IPS-18a (cell line): Measurements from ENCODE around the gene ZBTB37.

Experiments used
- H3K27ac ChIP-seq: one replicate; pipeline ENCODE4 v1.5.1; 2013; ENCODE audit warnings: low read length
- H3K27me3 ChIP-seq: one replicate; pipeline ENCODE4 v1.6.1; 2013; ENCODE audit warnings: mild to moderate bottlenecking, low read length; ENCODE audit not compliant: control insufficient read depth, insufficient read depth
- H3K36me3 ChIP-seq: one replicate; pipeline ENCODE4 v1.6.1; 2013; ENCODE audit warnings: low read depth, low read length; ENCODE audit not compliant: control insufficient read depth
- H3K4me1 ChIP-seq: one replicate; pipeline ENCODE4 v1.6.1; 2013; ENCODE audit warnings: low read depth, low read length; ENCODE audit not compliant: control insufficient read depth
- H3K4me3 ChIP-seq: one replicate; pipeline ENCODE4 v1.5.1; 2013; ENCODE audit warnings: low read length
- H3K9ac ChIP-seq: one replicate; pipeline ENCODE4 v1.6.1; 2013; ENCODE audit warnings: mild to moderate bottlenecking, low read length, moderate library complexity
- H3K9me3 ChIP-seq: one replicate; pipeline ENCODE4 v1.6.1; 2013; ENCODE audit warnings: low read depth, low read length; ENCODE audit not compliant: control insufficient read depth

ZBTB37 gene

GRCh38 chr1:173868266-173869020, at the start of gene ZBTB37:
ZBTB37 (plus strand) TSS chr1:173868380; CDS start chr1:173870226, 1,846 bp downstream.
- H3K9me3 ChIP-seq, result peaks cover 4% of the 10 kb centered on the region
- peaks cover 15% of the 10 kb centered on the region for H3K4me1 ChIP-seq
- H3K9ac ChIP-seq, result peak within 1 kb of the TSS; percentile 99
- H3K36me3 ChIP-seq, result peaks cover 53% of the 10 kb centered on the region
- peak within 1 kb of the TSS; percentile 94 for H3K27ac ChIP-seq
- peak within 1 kb of the TSS; percentile 100 for H3K4me3 ChIP-seq
- H3K27me3 ChIP-seq, result no peaks in the 10 kb centered on the region

- no peak overlapping the region for H3K9ac ChIP-seq
- H3K27ac ChIP-seq, result no peak overlapping the region
- peaks cover 6% of the 10 kb centered on the region for H3K4me1 ChIP-seq
- H3K27me3 ChIP-seq, result no peaks in the 10 kb centered on the region
- H3K4me3 ChIP-seq, result no peak overlapping the region
- no peaks in the 10 kb centered on the region for H3K9me3 ChIP-seq
- peaks cover 12% of the 10 kb centered on the region for H3K36me3 ChIP-seq
Observed at GRCh38 chr1:173818459-173818858, 49.7 kb upstream of the ZBTB37 start.

- H3K4me1 ChIP-seq, result peaks cover 6% of the 10 kb centered on the region
- H3K9me3 ChIP-seq, result no peaks in the 10 kb centered on the region
- no peak overlapping the region for H3K9ac ChIP-seq
- H3K4me3 ChIP-seq, result no peak overlapping the region
- peaks cover 12% of the 10 kb centered on the region for H3K36me3 ChIP-seq
- H3K27ac ChIP-seq, result no peak overlapping the region
- no peaks in the 10 kb centered on the region for H3K27me3 ChIP-seq
Observed at GRCh38 chr1:173821680-173822079, 46.5 kb upstream of the ZBTB37 start.

GRCh38 chr1:173823781-173824314, 44.3 kb upstream of the ZBTB37 start:
- Histone ChIP-seq H3K4me3 (peak overlapping the region; percentile 97), H3K9ac (peak overlapping the region; percentile 97), H3K9me3 (no peaks in the 10 kb centered on the region), H3K27me3 (no peaks in the 10 kb centered on the region), H3K36me3 (peaks cover 5% of the 10 kb centered on the region), H3K4me1 (peaks cover 6% of the 10 kb centered on the region), H3K27ac (peak overlapping the region; percentile 81)

GRCh38 chr1:173824315-173825081, 43.7 kb upstream of the ZBTB37 start, which contains the start of the genes CENPL and DARS2:
CENPL (minus strand) TSS chr1:173824883; CDS start chr1:173811299, 13,584 bp downstream.
DARS2 (plus strand) TSS chr1:173824673; CDS start chr1:173825230, 557 bp downstream.
- peaks cover 5% of the 10 kb centered on the region for H3K36me3 ChIP-seq
- no peaks in the 10 kb centered on the region for H3K27me3 ChIP-seq
- peak within 1 kb of the TSS; percentile 97 for H3K4me3 ChIP-seq
- H3K4me1 ChIP-seq, result peaks cover 6% of the 10 kb centered on the region
- peak within 1 kb of the TSS; percentile 97 for H3K9ac ChIP-seq
- no peaks in the 10 kb centered on the region for H3K9me3 ChIP-seq
- peak within 1 kb of the TSS; percentile 90 for H3K27ac ChIP-seq

GRCh38 chr1:173827611-173828010, 40.6 kb upstream of the ZBTB37 start:
- H3K9me3 ChIP-seq, result no peaks in the 10 kb centered on the region
- H3K36me3 ChIP-seq, result peaks cover 11% of the 10 kb centered on the region
- H3K27me3 ChIP-seq, result no peaks in the 10 kb centered on the region
- H3K4me3 ChIP-seq, result no peak overlapping the region
- H3K4me1 ChIP-seq, result peaks cover 6% of the 10 kb centered on the region
- H3K27ac ChIP-seq, result no peak overlapping the region
- H3K9ac ChIP-seq, result no peak overlapping the region

GRCh38 chr1:173832748-173833147, 35.4 kb upstream of the ZBTB37 start:
- Histone ChIP-seq H3K4me1 (no peaks in the 10 kb centered on the region), H3K27me3 (no peaks in the 10 kb centered on the region), H3K9ac (no peak overlapping the region), H3K36me3 (peaks cover 34% of the 10 kb centered on the region), H3K27ac (no peak overlapping the region), H3K9me3 (no peaks in the 10 kb centered on the region), H3K4me3 (no peak overlapping the region)

GRCh38 chr1:173852105-173852504, 16.1 kb upstream of the ZBTB37 start:
- H3K36me3 ChIP-seq, result peaks cover 34% of the 10 kb centered on the region
- H3K9me3 ChIP-seq, result no peaks in the 10 kb centered on the region
- no peak overlapping the region for H3K27ac ChIP-seq
- H3K4me1 ChIP-seq, result peaks cover 10% of the 10 kb centered on the region
- H3K27me3 ChIP-seq, result no peaks in the 10 kb centered on the region
- H3K9ac ChIP-seq, result no peak overlapping the region
- H3K4me3 ChIP-seq, result no peak overlapping the region

- peak overlapping the region; percentile 24 for H3K27ac ChIP-seq
Observed at GRCh38 chr1:173853074-173853473, 15.1 kb upstream of the ZBTB37 start.

GRCh38 chr1:173856014-173856413, 12.2 kb upstream of the ZBTB37 start:
- Histone ChIP-seq H3K4me1 (peaks cover 10% of the 10 kb centered on the region), H3K36me3 (peaks cover 41% of the 10 kb centered on the region), H3K9me3 (no peaks in the 10 kb centered on the region), H3K4me3 (no peak overlapping the region), H3K27ac (no peak overlapping the region), H3K9ac (no peak overlapping the region), H3K27me3 (no peaks in the 10 kb centered on the region)

More at GRCh38 chr1:173853074-173853473, 15.1 kb upstream of the ZBTB37 start:
- no peaks in the 10 kb centered on the region for H3K9me3 ChIP-seq
- H3K9ac ChIP-seq, result no peak overlapping the region
- H3K36me3 ChIP-seq, result peaks cover 44% of the 10 kb centered on the region
- H3K4me3 ChIP-seq, result no peak overlapping the region
- peaks cover 10% of the 10 kb centered on the region for H3K4me1 ChIP-seq
- H3K27me3 ChIP-seq, result no peaks in the 10 kb centered on the region

GRCh38 chr1:173856903-173857302, 11.3 kb upstream of the ZBTB37 start:
- Histone ChIP-seq H3K27ac (no peak overlapping the region), H3K4me3 (no peak overlapping the region), H3K27me3 (no peaks in the 10 kb centered on the region), H3K9ac (no peak overlapping the region), H3K4me1 (peaks cover 10% of the 10 kb centered on the region), H3K9me3 (no peaks in the 10 kb centered on the region), H3K36me3 (peaks cover 37% of the 10 kb centered on the region)
